Stimulated activated CD4-positive, alpha-beta T cell treated with anti-CD3 and anti-CD28 coated beads, Interleukin-4, amount 100 ng/mL, for 48 hours (primary cell): ENCODE measurements around the gene ZNF541.

ENCODE experiments used
- DNase-seq, 2 donors: peaks; one replicate each; pipeline ENCODE4 v3.0.0-alpha.2; 2020; ENCODE audit warnings: low read depth in 2 of 2

The ZNF541 gene

DNA sequence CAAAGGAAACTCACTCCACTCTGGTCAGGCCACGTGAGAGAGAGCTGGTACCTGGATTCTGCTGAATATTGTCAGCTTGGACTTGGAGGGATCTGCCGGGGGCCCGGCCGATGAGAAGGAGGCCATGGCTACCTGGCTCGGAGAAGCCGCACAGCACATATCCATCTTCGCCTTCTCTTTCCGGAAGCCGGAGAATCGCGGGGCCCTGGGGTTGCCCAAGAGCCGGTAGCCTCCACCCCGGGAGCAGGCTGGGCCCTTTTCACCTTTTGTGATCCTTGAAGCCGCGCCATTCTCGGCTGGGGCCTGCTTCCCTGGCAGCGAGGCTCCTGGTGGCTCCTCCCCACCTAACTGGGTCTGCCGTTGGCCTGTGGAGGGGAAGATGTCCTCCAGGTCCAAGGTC lies 28.9 kb downstream of the ZNF541 start:
- no peak for DNase-seq

DNA sequence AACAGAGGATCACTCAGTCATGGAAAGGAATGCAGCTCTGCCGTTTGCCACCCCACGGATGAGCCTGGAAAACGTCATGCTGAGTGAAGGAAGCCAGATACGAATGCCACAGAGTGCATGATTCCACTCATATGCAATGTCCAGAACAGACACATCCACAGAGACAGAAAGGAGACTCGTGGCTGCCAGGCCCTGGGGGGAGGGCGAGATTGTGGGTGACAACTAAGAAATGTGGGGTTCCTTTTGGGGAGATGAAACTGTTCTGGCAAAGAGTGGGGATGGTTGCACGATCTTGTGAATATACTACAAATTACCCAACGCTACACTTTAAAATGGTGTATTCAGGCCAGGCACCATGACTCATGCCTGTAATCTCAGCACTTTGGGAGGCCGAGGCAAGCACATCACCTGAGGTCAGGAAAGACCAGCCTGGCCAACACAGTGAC lies 30.9 kb downstream of the ZNF541 start:
- no peak for DNase-seq

DNA sequence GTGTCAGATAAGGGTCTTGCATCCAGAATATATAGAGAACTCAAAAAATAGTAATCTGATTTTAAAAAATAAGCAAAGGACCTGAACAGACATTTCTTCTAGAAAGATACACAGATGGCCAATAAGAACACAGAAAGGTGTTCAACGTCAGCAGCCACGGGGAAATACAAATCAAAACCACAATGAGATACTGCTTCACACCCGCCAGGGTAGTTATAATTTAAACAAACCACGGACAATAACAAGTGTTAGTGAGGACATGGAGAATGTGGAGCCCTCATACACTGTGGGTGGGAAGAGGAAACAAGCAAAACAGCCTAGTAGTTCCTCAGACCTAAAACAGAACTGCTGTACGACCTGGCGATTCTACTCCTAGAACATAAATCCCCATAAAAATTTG lies 31.4 kb downstream of the ZNF541 start:
- no peak for DNase-seq

DNA sequence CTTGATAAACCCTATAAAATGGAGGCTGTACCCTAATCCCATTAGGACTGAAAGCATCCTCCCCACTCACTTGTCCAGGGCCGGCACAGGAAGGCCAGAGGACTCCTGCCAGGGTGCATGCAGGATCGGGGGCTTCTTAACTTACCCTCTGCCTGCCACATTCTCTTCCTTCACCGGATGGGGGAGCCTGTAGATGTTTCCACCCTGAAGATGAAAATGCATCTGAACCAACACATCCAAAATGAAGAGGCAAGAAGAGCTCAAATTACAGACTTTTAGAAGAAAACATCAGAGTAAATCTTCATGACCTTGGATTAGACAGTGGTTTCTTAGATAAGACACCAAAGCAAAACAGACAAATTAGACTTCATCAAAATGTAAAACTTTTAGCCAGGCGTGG lies 32.2 kb downstream of the ZNF541 start:
- DNase-seq: no peak

DNA sequence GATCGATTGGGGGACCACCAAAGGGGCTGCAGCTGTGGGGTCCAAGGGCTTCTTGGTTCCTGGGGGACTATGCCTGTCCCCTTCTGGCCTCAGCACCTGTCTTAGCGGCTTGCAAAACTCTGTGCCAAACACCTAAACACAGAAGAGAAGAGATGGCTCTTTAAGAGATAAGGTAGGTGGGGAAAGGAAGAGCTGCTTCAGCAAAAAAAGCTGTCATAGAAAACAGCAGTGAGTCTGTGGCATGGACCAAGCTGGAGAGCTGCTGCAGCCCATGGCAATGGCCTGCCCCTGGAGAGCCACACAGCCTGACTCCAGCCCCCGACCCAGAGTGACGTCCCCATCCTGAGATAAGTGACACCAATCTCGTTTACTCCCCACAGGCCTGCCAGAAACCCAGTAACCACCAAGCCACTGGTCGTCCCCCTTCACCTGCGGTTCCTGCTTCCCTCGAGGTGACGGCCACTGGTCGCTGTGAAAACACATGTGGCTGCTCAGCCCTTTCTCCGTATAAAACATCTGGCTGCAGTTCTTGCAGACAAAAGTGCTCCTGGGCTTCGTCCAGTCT lies 33.1 kb downstream of the ZNF541 start:
- DNase-seq: no peak

DNA sequence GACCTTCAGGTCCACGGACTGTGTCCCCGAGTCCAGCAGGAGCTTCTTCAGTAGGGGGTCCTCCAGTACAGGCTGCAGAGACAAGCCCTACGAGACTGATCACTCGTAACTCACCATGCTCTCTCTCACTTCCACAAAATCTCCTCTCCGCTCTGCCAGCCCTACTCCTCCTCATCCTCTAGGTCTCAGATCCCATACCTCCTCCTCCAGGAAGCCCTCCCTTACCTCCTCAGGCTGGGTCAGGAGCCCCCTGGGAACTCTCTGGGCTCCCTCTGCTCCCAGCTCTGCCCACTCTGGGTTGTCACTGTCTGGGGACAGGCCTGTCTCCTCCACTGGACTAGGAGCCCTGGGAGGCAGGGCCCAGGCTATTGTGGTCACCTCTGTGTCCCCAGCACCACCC lies 34.1 kb downstream of the ZNF541 start:
- DNase-seq: no peak

DNA sequence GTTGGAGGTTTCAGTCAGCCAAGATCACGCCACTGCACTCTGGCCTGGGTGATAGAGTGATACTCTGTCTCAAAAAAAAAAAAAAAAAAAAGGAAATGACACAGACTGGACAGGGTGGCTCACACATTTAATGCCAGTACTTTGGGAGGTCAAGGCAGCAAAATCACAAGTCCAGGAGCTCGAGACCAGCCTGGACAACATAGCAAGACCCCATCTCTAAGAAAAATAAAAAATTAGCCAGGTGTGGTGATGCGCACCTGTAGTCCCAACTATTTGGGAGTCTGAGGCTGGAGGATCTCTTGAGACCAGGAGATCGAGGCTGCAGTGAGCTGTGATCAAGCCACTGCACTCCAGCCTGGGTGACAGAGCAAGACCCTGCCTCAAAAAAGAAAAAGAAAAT lies 35.5 kb downstream of the ZNF541 start:
- DNase-seq: no peak

DNA sequence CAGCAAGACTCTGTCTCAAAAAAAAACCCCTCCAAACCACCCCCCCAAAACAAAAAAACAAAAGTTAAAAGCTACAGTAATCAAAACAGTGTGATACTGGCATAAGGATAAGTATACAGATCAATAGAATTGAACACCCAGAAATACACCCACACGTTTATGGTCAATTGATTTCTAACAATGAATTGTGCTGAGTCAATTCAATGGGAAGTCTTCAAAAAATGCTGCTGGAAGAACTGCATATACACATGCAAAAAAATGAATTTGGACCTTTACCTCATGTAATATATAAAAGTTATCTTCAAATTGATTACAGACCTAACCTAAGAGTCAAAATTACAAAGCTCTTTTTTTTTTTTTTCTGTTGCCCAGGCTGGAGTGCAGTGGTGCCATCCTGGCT lies 38.3 kb downstream of the ZNF541 start:
- no peak for DNase-seq

DNA sequence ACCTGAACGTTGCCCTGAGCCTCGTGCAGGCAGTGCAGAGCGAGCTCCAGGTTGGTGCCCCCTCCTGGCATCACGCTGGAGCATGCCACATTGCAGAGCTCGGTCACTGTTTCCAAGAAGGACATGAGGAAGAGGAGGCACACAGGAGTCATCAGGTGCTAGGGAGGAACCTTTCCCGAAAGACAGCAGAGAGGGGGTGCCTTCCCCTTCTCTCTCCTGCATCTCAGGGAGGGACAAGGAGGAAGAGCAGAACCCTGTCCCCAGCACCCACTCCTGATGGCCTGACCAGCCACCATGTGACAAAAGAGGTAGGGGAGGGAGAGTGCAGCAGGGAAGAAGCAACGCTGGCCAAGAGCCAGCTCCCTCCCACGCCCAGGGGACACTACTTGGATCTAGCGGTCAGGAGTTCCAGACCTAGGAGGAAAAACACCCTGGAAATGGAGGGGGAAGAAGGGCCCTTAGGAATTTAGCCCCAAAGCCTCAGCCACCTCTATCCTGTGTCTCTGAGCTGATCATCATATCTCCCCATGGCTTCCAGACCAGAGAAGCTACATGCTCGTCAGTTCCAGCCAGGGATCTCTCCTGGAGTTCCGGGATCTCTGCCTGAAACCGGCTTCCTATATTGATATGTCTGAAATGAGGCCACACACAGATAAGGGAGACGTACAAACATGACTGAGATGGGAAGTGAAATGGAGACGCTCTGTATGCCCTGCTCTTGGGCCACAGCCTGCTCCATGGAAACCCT lies 41.1 kb downstream of the ZNF541 start:
- no peak for DNase-seq

DNA sequence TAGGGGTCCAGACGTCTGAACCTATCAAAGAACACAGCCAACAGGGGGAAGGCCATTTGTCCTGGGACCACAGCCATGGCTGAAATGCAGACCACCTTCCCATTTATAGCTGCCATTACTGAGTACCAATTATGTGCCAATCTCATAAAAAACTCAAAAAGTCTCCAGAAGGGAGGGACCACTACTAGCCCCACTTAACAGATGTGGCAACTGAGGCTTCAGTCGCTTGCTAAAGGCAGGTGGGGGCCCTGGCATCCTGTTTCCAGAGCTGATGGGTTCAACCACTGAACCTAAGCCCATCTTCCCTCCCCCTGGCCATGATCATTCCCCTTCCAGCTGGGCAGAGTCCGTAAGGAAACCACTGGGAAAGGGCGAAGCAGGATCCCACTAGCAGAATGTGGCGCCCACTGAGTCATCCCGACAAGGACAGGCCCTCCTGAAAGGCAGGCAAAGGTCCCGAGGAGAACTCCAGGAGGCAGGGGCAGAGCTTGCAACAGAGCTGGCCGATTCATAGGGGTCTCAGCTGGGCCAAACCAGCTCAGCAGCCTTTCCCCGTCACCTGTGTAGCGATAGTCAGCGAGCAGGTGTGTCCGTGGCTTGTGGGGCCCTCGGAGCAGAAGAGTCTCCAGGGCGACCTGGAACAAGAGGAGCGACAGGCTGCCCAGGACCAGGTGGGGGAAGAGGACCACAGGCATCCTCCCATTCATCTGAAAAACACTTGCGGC lies 43.8 kb downstream of the ZNF541 start:
- DNase-seq: no peak

DNA sequence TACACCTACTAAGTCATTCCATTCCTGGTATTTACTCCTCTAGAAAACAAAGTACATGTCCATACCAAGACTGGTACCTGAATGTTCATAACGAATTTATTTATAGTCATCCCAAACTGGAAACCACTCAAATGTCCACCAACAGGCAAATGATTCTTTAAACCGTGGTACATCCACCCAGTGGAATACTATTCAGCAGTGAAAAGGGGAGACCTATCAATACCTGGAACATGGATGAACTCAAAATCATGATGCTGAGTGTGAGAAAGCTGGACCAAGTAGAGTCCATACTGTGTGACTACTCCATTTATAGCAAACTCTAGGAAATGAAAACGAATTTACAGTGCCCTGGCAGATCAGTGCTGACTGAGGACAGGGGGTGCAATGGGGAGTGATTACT lies 46.1 kb downstream of the ZNF541 start:
- no peak for DNase-seq

DNA sequence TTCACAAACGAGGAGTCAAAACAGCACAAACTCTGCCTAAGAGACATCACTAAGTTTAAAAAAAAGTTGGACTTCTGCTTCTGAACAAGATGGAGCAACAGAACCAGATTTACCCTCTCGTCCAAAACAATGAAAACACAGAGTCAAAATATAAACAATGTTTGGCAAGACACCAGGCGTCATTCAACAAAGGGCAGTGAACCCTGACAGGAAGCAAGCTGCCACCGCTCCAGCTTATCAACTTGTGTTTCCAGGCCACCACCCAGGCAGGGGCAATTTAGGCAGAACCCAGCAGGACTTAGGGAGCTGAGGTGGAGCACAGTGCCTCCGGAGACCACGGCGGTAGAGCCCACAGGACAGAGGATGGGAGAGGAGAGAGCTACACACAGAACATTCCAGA lies 49.5 kb downstream of the ZNF541 start:
- DNase-seq: no peak
